ENCODE results near the gene TMEM174.

The TMEM174 gene

DNA sequence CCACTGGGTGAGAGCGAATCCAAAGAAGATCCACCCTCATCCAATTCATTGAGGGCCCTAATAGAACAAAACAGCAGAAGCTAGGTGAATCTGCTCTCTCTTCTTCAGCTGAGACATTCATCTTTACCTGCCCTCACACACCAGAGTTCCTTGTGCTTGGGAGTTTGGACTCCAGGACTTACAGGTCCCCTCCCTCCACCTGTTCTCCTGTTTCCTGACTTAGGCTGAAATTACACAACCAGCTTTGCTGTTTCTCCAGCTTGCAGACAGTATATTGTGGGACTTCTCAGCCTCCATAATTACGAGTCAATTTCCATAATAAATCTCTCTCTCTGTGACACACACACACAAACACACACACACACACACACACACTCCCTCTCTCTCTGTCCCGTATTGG lies 33.5 kb upstream of the TMEM174 start:
- TF ChIP-seq CTCF (IDR thresholded peaks at IDR 0.05; ENCODE audit: control insufficient read depth, extremely low read depth, insufficient read depth), result no peak
- no peak for DNase-seq (ENCODE audit: low read depth)
- H3K4me3 ChIP-seq (ENCODE audit: low read depth, low read length), result no peak overlapping the region

DNA sequence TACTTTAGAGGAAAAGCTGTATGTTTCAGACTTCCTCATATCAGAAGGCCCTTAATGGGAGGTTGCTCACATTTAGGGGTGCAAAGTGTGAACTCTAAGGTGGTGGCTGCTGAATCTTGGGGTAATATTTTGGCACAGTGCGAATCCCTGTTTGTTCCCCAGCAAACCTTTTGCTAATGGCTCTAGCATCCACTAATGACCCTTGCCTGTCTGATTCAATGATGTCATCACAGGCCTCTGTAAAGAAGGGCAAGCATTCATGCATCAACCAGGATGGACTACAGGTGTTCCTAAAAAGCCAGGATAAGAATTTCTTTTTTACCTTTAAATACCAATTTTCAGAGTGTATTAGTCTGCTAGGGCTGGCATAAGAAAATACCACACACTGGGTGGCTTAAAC lies 32.2 kb upstream of the TMEM174 start:
- H3K4me3 ChIP-seq (ENCODE audit: low read depth, low read length), result no peak overlapping the region
- DNase-seq (ENCODE audit: low read depth), result no peak
- TF ChIP-seq CTCF (IDR thresholded peaks at IDR 0.05; ENCODE audit: control insufficient read depth, extremely low read depth, insufficient read depth), result no peak

GRCh38 chr5:73142035-73142434 lies 31.0 kb upstream of the TMEM174 start:
- H3K4me3 ChIP-seq (ENCODE audit: low read depth, low read length), result no peak overlapping the region
- TF ChIP-seq CTCF (IDR thresholded peaks at IDR 0.05; ENCODE audit: control insufficient read depth, extremely low read depth, insufficient read depth), result no peak

DNA sequence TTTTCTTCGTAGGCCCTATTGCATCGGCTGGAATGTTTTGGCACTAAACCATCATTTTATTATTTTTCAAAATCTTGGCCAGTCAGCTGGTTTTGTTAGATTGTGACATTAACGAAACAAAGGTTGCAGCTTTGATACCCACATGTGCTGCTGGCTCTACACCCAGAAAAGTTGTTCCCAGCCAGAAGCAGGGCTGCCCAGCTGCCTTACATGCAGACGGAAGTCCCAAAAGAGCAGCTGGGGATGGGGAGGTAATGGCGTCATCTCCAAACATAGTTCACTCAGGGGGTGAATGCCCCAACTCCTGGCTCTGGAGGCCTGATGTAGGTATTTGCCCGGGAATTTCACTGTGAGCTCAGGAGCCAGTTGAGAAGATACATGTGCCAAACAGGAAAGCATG lies 29.3 kb upstream of the TMEM174 start:
- DNase-seq (ENCODE audit: low read depth), result no peak
- no peak for TF ChIP-seq CTCF (IDR thresholded peaks at IDR 0.05; ENCODE audit: control insufficient read depth, extremely low read depth, insufficient read depth)

More at GRCh38 chr5:73142035-73142434, 31.0 kb upstream of the TMEM174 start:
- no peak for DNase-seq (ENCODE audit: low read depth)

GRCh38 chr5:73149540-73149939 lies 23.5 kb upstream of the TMEM174 start:
- no peak for TF ChIP-seq CTCF (IDR thresholded peaks at IDR 0.05; ENCODE audit: control insufficient read depth, extremely low read depth, insufficient read depth)
- H3K4me3 ChIP-seq (ENCODE audit: low read depth, low read length), result no peak overlapping the region
- DNase-seq (ENCODE audit: low read depth), result no peak

More for the DNA sequence above, 29.3 kb upstream of the TMEM174 start:
- H3K4me3 ChIP-seq (ENCODE audit: low read depth, low read length), result no peak overlapping the region

DNA sequence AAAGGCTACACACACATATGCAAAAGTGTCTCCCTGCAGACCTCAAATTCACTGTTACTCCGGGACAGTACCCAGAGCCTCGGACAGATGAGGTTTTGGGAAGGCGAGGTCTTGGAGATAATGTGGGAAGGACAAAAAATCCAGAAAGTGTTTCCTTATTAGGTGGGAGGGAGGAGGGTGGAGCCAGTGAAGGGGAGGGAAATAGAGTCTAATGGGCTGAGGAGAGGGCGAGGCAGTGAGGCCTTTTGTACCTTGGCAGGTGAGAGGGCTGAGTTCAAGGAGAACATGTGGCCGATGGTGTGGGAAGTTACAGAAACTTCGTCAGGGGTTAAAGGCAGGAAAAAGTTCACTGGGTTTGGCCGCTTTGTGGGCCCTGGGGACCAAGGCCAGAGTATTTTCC lies 22.1 kb upstream of the TMEM174 start:
- no peak for DNase-seq (ENCODE audit: low read depth)
- no peak overlapping the region for H3K4me3 ChIP-seq (ENCODE audit: low read depth, low read length)

More for the DNA sequence above, 22.1 kb upstream of the TMEM174 start:
- TF ChIP-seq CTCF (IDR thresholded peaks at IDR 0.05; ENCODE audit: control insufficient read depth, extremely low read depth, insufficient read depth), result no peak

Data from LNCaP clone FGC (cell line).